NCI-H345 treated with DMSO at 0.1 percent for 48 hours (cell line): ENCODE data around the gene BBS4.

Experiments used
- DNase-seq: peaks from one replicate; lab custom pipeline; 2025; ENCODE audit not compliant: unreplicated experiment; lab: John Stamatoyannopoulos, UW

BBS4 gene

GRCh38 chr15:72758182-72758581 is 72.2 kb downstream of the BBS4 start:
- DNase-seq, result no peak

- no peak for DNase-seq
Observed at GRCh38 chr15:72760590-72761260, 74.7 kb downstream of the BBS4 start.

GRCh38 chr15:72764656-72765055 is 78.6 kb downstream of the BBS4 start:
- no peak for DNase-seq

- no peak for DNase-seq
Observed at GRCh38 chr15:72766025-72766424, 80.0 kb downstream of the BBS4 start.

- no peak for DNase-seq
Observed at GRCh38 chr15:72766780-72767179, 80.8 kb downstream of the BBS4 start.

- DNase-seq, result no peak
Observed at GRCh38 chr15:72770673-72771328, 84.8 kb downstream of the BBS4 start.

- DNase-seq, result no peak
Observed at GRCh38 chr15:72771329-72771725, 85.3 kb downstream of the BBS4 start.

- no peak for DNase-seq
Observed at GRCh38 chr15:72774696-72775383, 88.8 kb downstream of the BBS4 start.

GRCh38 chr15:72778796-72779195 is 92.8 kb downstream of the BBS4 start:
- no peak for DNase-seq

GRCh38 chr15:72781631-72782030 is 95.6 kb downstream of the BBS4 start:
- DNase-seq, result no peak

GRCh38 chr15:72782274-72783003 is 96.4 kb downstream of the BBS4 start:
- no peak for DNase-seq

GRCh38 chr15:72783004-72783639 is 97.1 kb downstream of the BBS4 start:
- no peak for DNase-seq

- DNase-seq, result peak; percentile 34
Observed at GRCh38 chr15:72783640-72784455, 97.8 kb downstream of the BBS4 start, which contains the start of gene ADPGK. Gene ADPGK (minus strand): TSS chr15:72783758. CDS start chr15:72783691, 67 bp downstream.

GRCh38 chr15:72784456-72784876 is 98.5 kb downstream of the BBS4 start:
- DNase-seq, result no peak

- DNase-seq, result no peak
Observed at GRCh38 chr15:72785432-72785831, 99.4 kb downstream of the BBS4 start.

- DNase-seq, result no peak
Observed at GRCh38 chr15:72785841-72786240, 99.8 kb downstream of the BBS4 start.

GRCh38 chr15:72786242-72786641 is 100.2 kb downstream of the BBS4 start:
- no peak for DNase-seq

GRCh38 chr15:72786676-72787345 is 100.8 kb downstream of the BBS4 start:
- no peak for DNase-seq

GRCh38 chr15:72787526-72787925 is 101.5 kb downstream of the BBS4 start:
- no peak for DNase-seq
